Measurements from ENCODE around the gene WIF1.

Gene WIF1

GRCh38 chr12:65083581-65083980 is 37.5 kb downstream of the WIF1 start:
- no peak overlapping the region for H3K4me3 ChIP-seq (ENCODE audit: low read depth, low read length)
- no peak for DNase-seq (ENCODE audit: low read depth)
- TF ChIP-seq CTCF (IDR thresholded peaks at IDR 0.05; ENCODE audit: insufficient read depth, low read depth, low read length, missing control alignments), result no peak

- TF ChIP-seq CTCF (IDR thresholded peaks at IDR 0.05; ENCODE audit: insufficient read depth, low read depth, low read length, missing control alignments), result no peak
- DNase-seq (ENCODE audit: low read depth), result no peak
These were observed 38.7 kb downstream of the WIF1 start for GRCh38 chr12:65082406-65082805.

GRCh38 chr12:65081496-65081895 is 39.6 kb downstream of the WIF1 start:
- DNase-seq (ENCODE audit: low read depth), result no peak
- TF ChIP-seq CTCF (IDR thresholded peaks at IDR 0.05; ENCODE audit: insufficient read depth, low read depth, low read length, missing control alignments), result no peak
- H3K4me3 ChIP-seq (ENCODE audit: low read depth, low read length), result no peak overlapping the region

More at GRCh38 chr12:65082406-65082805, 38.7 kb downstream of the WIF1 start:
- H3K4me3 ChIP-seq (ENCODE audit: low read depth, low read length), result no peak overlapping the region

- peak; percentile 42 for DNase-seq (ENCODE audit: low read depth)
- TF ChIP-seq CTCF (IDR thresholded peaks at IDR 0.05; ENCODE audit: insufficient read depth, low read depth, low read length, missing control alignments), result peak; percentile 41
- H3K4me3 ChIP-seq (ENCODE audit: low read depth, low read length), result no peak overlapping the region
These were observed 46.2 kb downstream of the WIF1 start for GRCh38 chr12:65074932-65075331.

- no peak overlapping the region for H3K4me3 ChIP-seq (ENCODE audit: low read depth, low read length)
- TF ChIP-seq CTCF (IDR thresholded peaks at IDR 0.05; ENCODE audit: insufficient read depth, low read depth, low read length, missing control alignments), result no peak
- DNase-seq (ENCODE audit: low read depth), result no peak
These were observed 51.8 kb downstream of the WIF1 start for GRCh38 chr12:65069336-65069735.

GRCh38 chr12:65067383-65067782 is 53.7 kb downstream of the WIF1 start:
- no peak overlapping the region for H3K4me3 ChIP-seq (ENCODE audit: low read depth, low read length)
- DNase-seq (ENCODE audit: low read depth), result no peak
- TF ChIP-seq CTCF (IDR thresholded peaks at IDR 0.05; ENCODE audit: insufficient read depth, low read depth, low read length, missing control alignments), result no peak

- no peak for DNase-seq (ENCODE audit: low read depth)
- H3K4me3 ChIP-seq (ENCODE audit: low read depth, low read length), result no peak overlapping the region
- TF ChIP-seq CTCF (IDR thresholded peaks at IDR 0.05; ENCODE audit: insufficient read depth, low read depth, low read length, missing control alignments), result no peak
These were observed 65.2 kb downstream of the WIF1 start for GRCh38 chr12:65055859-65056258.

All from GM12865 (cell line).